Measurements from ENCODE around the gene MLXIP. TPM values are rescaled to one million over a fixed set of nuclear protein-coding genes. Genes with fewer than 3 reads are reported as not detected.
A peak's percentile ranks its signal among the peaks of the same experiment; 100 is the strongest.

The MLXIP gene
- total RNA-seq, 8 experiments from 2014 or later = 7.5 to 27.5 (median 15.2) TPM

GRCh38 chr12:122128481-122128880 lies 49.9 kb downstream of the MLXIP start:
- ATAC-seq (replicated peaks in 6 of 8) = no peak

GRCh38 chr12:122129131-122129530 lies 50.6 kb downstream of the MLXIP start:
- in situ Hi-C loops (cut with MboI; ENCODE audit: low pct_unique_long_range_greater_than_20kb in 2 of 9, low sequenced_read_pairs in 9 of 9, unreplicated experiment in 9 of 9) = loop anchor here in 1 of 9 experiments (10.0 kb wide), 1 partner anchor 74 kb away; no protein-coding TSS in a partner anchor
- WGBS, 10 experiments = 91 to 100% (median 96%) methylated on average over 2 to 9 of the region's 13 CpGs; no CpG with 5 or more reads in 5 of the 10 experiments
- no peak for ATAC-seq (replicated peaks in 6 of 8)
- no peak overlapping the region for H3K4me3 ChIP-seq
- no peak overlapping the region for H3K27ac ChIP-seq
- H3K4me1 ChIP-seq (replicated peaks in 1 of 2) = no peaks in the 10 kb centered on the region

More at GRCh38 chr12:122128481-122128880, 49.9 kb downstream of the MLXIP start:
- 80 to 100% (median 82%) methylated on average over 1 to 3 of the region's 5 CpGs; no CpG with 5 or more reads in 6 of the 10 experiments for WGBS, 10 experiments
- in situ Hi-C loops (cut with MboI; ENCODE audit: low pct_unique_long_range_greater_than_20kb in 2 of 9, low sequenced_read_pairs in 9 of 9, unreplicated experiment in 9 of 9) = loop anchor here in 1 of 9 experiments (10.0 kb wide), 1 partner anchor 74 kb away; no protein-coding TSS in a partner anchor
- Histone ChIP-seq H3K4me3 (no peak overlapping the region), H3K27ac (no peak overlapping the region), H3K4me1 (replicated peaks in 1 of 2) (no peaks in the 10 kb centered on the region)

GRCh38 chr12:122130150-122130549 lies 51.6 kb downstream of the MLXIP start:
- no peak overlapping the region for H3K4me3 ChIP-seq
- no peak overlapping the region for H3K27ac ChIP-seq
- ATAC-seq (replicated peaks in 6 of 8) = no peak
- in situ Hi-C loops (cut with MboI; ENCODE audit: low pct_unique_long_range_greater_than_20kb in 2 of 9, low sequenced_read_pairs in 9 of 9, unreplicated experiment in 9 of 9) = loop anchor here in 2 of 9 experiments (10.0 kb wide), 1 partner anchor 75 kb away; no protein-coding TSS in a partner anchor
- no peaks in the 10 kb centered on the region for H3K4me1 ChIP-seq (replicated peaks in 1 of 2)
- WGBS, 10 experiments = 0 to 100% (median 74%) methylated on average over 1 to 10 of the region's 17 CpGs; no CpG with 5 or more reads in 3 of the 10 experiments

- 56 to 100% (median 90%) methylated on average over 1 to 4 of the region's 28 CpGs; no CpG with 5 or more reads in 6 of the 10 experiments for WGBS, 10 experiments
- in situ Hi-C loops (cut with MboI; ENCODE audit: low pct_unique_long_range_greater_than_20kb in 2 of 9, low sequenced_read_pairs in 9 of 9, unreplicated experiment in 9 of 9) = loop anchor here in 2 of 9 experiments (10.0 kb wide), 1 partner anchor 79 kb away; no protein-coding TSS in a partner anchor
- ATAC-seq (replicated peaks in 6 of 8) = peak in 2 of 8 experiments; percentile 8 to 14
- H3K4me1 ChIP-seq (replicated peaks in 1 of 2) = no peaks in the 10 kb centered on the region
- no peak overlapping the region for H3K4me3 ChIP-seq
- H3K27ac ChIP-seq = no peak overlapping the region
These were observed 54.8 kb downstream of the MLXIP start for GRCh38 chr12:122133192-122133950.

GRCh38 chr12:122135437-122136031 lies 57.0 kb downstream of the MLXIP start:
- in situ Hi-C loops (cut with MboI; ENCODE audit: low pct_unique_long_range_greater_than_20kb in 2 of 9, low sequenced_read_pairs in 9 of 9, unreplicated experiment in 9 of 9) = loop anchor here in 2 of 9 experiments (10.0 kb wide), 1 partner anchor 81 kb away; no protein-coding TSS in a partner anchor

DNA sequence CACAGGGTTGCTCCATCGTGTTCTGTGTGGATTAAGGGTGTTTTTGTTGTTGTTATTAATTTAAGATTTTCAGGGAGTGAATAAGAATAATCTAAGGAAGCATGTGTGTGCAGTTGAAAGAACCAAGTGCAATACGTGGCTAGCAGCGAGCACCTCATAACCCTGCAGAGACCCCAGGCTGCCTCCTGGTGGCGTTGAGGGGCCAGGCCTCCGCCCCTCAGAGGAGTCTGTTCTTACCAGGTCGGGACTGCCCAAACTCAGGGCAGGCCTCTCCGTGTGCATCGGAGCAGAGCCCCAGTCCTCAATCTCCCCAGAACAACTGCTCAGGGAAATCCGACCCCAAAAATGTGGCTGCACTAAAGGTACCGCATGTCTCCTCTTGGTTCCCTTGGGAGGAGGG lies 58.7 kb downstream of the MLXIP start:
- no peak overlapping the region for H3K4me3 ChIP-seq
- in situ Hi-C loops (cut with MboI; ENCODE audit: low pct_unique_long_range_greater_than_20kb in 2 of 9, low sequenced_read_pairs in 9 of 9, unreplicated experiment in 9 of 9) = loop anchor here in 2 of 9 experiments (10.0 kb wide), 1 partner anchor 82 kb away; no protein-coding TSS in a partner anchor
- 0 to 100% (median 57%) methylated on average over 1 to 8 of the region's 10 CpGs; no CpG with 5 or more reads in 3 of the 10 experiments for WGBS, 10 experiments

More at GRCh38 chr12:122135437-122136031, 57.0 kb downstream of the MLXIP start:
- WGBS, 10 experiments = 100% methylated on average over 6 of the region's 18 CpGs; no CpG with 5 or more reads in 9 of the 10 experiments
- no peak overlapping the region for H3K27ac ChIP-seq
- ATAC-seq (replicated peaks in 6 of 8) = no peak
- no peaks in the 10 kb centered on the region for H3K4me1 ChIP-seq (replicated peaks in 1 of 2)
- no peak overlapping the region for H3K4me3 ChIP-seq

DNA sequence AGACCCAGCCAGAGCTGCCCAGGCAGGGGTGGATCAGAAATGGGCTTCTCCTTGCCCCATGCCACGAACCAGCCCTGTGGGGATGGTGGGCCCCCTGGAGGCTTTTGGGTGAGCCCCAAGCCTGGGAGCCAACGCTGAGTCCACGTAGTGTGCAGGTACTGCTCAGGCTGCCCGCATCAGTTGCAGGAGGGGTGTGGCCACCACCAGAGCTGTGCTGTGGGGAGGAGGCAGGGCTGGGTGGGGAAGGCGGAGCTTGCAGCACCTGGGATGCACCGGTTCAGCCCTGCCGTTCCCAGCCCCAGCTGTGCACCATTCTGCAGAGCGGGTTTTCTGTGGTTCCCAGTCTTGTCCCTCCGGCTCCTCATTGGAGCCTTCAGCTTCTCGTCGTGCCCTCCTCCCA lies 59.1 kb downstream of the MLXIP start:
- 27 to 64% (median 57%) methylated on average over 2 to 4 of the region's 11 CpGs; no CpG with 5 or more reads in 7 of the 10 experiments for WGBS, 10 experiments
- Histone ChIP-seq H3K4me3 (no peak overlapping the region), H3K4me1 (replicated peaks in 1 of 2) (no peaks in the 10 kb centered on the region), H3K27ac (peak overlapping the region in 1 of 2 donors; percentile 17)
- in situ Hi-C loops (cut with MboI; ENCODE audit: low pct_unique_long_range_greater_than_20kb in 2 of 9, low sequenced_read_pairs in 9 of 9, unreplicated experiment in 9 of 9) = loop anchor here in 2 of 9 experiments (10.0 kb wide), 1 partner anchor 83 kb away; no protein-coding TSS in a partner anchor
- peak in 7 of 8 experiments; percentile 57 to 87 (median 81) for ATAC-seq (replicated peaks in 6 of 8)

More for the DNA sequence above, 58.7 kb downstream of the MLXIP start:
- ATAC-seq (replicated peaks in 6 of 8) = peak in 6 of 8 experiments; percentile 40 to 50 (median 43)
- Histone ChIP-seq H3K27ac (peak overlapping the region in 1 of 2 donors; percentile 17), H3K4me1 (replicated peaks in 1 of 2) (no peaks in the 10 kb centered on the region)

- in situ Hi-C loops (cut with MboI; ENCODE audit: low pct_unique_long_range_greater_than_20kb in 2 of 9, low sequenced_read_pairs in 9 of 9, unreplicated experiment in 9 of 9) = loop anchor here in 2 of 9 experiments (10.0 kb wide), 1 partner anchor 83 kb away; no protein-coding TSS in a partner anchor
- no peak overlapping the region for H3K4me3 ChIP-seq
- H3K4me1 ChIP-seq (replicated peaks in 1 of 2) = no peaks in the 10 kb centered on the region
- no peak overlapping the region for H3K27ac ChIP-seq
- 0 to 100% (median 92%) methylated on average over 1 to 4 of the region's 11 CpGs; no CpG with 5 or more reads in 5 of the 10 experiments for WGBS, 10 experiments
- ATAC-seq (replicated peaks in 6 of 8) = peak in 1 of 8 experiments; percentile 9
These were observed 59.6 kb downstream of the MLXIP start for GRCh38 chr12:122138181-122138580.

- 80 to 100% (median 91%) methylated on average over 2 to 7 of the region's 11 CpGs; no CpG with 5 or more reads in 2 of the 10 experiments for WGBS, 10 experiments
- no peak for ATAC-seq (replicated peaks in 6 of 8)
- in situ Hi-C loops (cut with MboI; ENCODE audit: low pct_unique_long_range_greater_than_20kb in 2 of 9, low sequenced_read_pairs in 9 of 9, unreplicated experiment in 9 of 9) = loop anchor here in 2 of 9 experiments (10.0 kb wide), 1 partner anchor 84 kb away; no protein-coding TSS in a partner anchor
- no peak overlapping the region for H3K27ac ChIP-seq
- H3K4me3 ChIP-seq = no peak overlapping the region
- no peaks in the 10 kb centered on the region for H3K4me1 ChIP-seq (replicated peaks in 1 of 2)
These were observed 60.1 kb downstream of the MLXIP start for GRCh38 chr12:122138616-122139015.

DNA sequence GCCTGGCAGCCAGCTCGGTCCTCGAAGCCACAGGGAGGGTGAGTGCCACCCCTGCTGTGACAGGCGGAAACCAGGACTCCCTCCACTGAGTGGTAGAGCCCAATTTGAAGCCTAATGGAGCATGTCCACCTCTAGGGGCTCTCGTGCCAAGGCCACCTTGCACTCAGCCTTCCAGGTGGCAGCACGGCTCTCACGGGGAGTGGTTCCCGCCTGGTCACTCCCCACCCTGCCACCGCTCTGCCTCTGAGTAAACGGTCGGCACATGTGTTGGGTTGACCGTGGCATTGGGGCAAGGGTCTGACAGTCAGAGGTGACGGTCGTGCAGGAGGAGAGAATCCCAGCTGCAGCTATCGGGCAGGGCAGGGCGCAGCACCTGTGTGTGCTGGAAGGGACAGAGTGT lies 60.7 kb downstream of the MLXIP start:
- Histone ChIP-seq H3K4me3 (no peak overlapping the region), H3K27ac (no peak overlapping the region), H3K4me1 (replicated peaks in 1 of 2) (no peaks in the 10 kb centered on the region)
- ATAC-seq (replicated peaks in 6 of 8) = no peak
- in situ Hi-C loops (cut with MboI; ENCODE audit: low pct_unique_long_range_greater_than_20kb in 2 of 9, low sequenced_read_pairs in 9 of 9, unreplicated experiment in 9 of 9) = loop anchor here in 2 of 9 experiments (10.0 kb wide), 1 partner anchor 84 kb away; no protein-coding TSS in a partner anchor
- WGBS, 10 experiments = 40 to 100% (median 98%) methylated on average over 1 to 4 of the region's 15 CpGs; no CpG with 5 or more reads in 6 of the 10 experiments

GRCh38 chr12:122139941-122140340 lies 61.4 kb downstream of the MLXIP start:
- Histone ChIP-seq H3K4me3 (no peak overlapping the region), H3K27ac (no peak overlapping the region), H3K4me1 (replicated peaks in 1 of 2) (no peaks in the 10 kb centered on the region)
- in situ Hi-C loops (cut with MboI; ENCODE audit: low pct_unique_long_range_greater_than_20kb in 2 of 9, low sequenced_read_pairs in 9 of 9, unreplicated experiment in 9 of 9) = loop anchor here in 2 of 9 experiments (10.0 kb wide), 1 partner anchor 85 kb away; no protein-coding TSS in a partner anchor
- 40 to 97% (median 82%) methylated on average over 1 to 8 of the region's 8 CpGs; no CpG with 5 or more reads in 5 of the 10 experiments for WGBS, 10 experiments
- peak in 1 of 8 experiments; percentile 25 for ATAC-seq (replicated peaks in 6 of 8)

- WGBS, 10 experiments = 82 to 100% (median 96%) methylated on average over 1 to 10 of the region's 19 CpGs; no CpG with 5 or more reads in 4 of the 10 experiments
- in situ Hi-C loops (cut with MboI; ENCODE audit: low pct_unique_long_range_greater_than_20kb in 2 of 9, low sequenced_read_pairs in 9 of 9, unreplicated experiment in 9 of 9) = no loop called here
- H3K4me1 ChIP-seq (replicated peaks in 1 of 2) = no peaks in the 10 kb centered on the region
- no peak overlapping the region for H3K27ac ChIP-seq
- ATAC-seq (replicated peaks in 6 of 8) = no peak
- no peak overlapping the region for H3K4me3 ChIP-seq
These were observed 62.1 kb downstream of the MLXIP start for GRCh38 chr12:122140467-122141257.

All from motor neuron (in vitro differentiated cells).